NB4 (cell line): ENCODE results near the gene CALHM2.

Experiments used
- DNase-seq: peaks from one replicate; pipeline ENCODE4 v3.0.0; 2010; ENCODE audit warnings: low read depth
- H3K4me3 ChIP-seq: one replicate; pipeline ENCODE4 v1.5.1; 2011; ENCODE audit warnings: mild to moderate bottlenecking, low read depth, low read length, moderate library complexity
- CTCF ChIP-seq: IDR thresholded peaks from one replicate; pipeline ENCODE4 v1.5.1; 2012; ENCODE audit warnings: low read depth, low read length
- MAX ChIP-seq: IDR thresholded peaks from 2 replicates; pipeline ENCODE4 v1.6.1; 2011; ENCODE audit warnings: low read depth, low read length
- MYC ChIP-seq: IDR thresholded peaks from 2 replicates; pipeline ENCODE4 v1.6.1; 2011; ENCODE audit warnings: low read depth, low read length
- POLR2A ChIP-seq: IDR thresholded peaks from 2 replicates; pipeline ENCODE4 v1.6.1; 2011; ENCODE audit warnings: mild to moderate bottlenecking; ENCODE audit not compliant: insufficient read length; ENCODE audit errors: extremely low read depth

CALHM2 gene

GRCh38 chr10:103472005-103472404 lies 19.8 kb upstream of the CALHM2 start:
- TF ChIP-seq CTCF (no peak), MAX (no peak), MYC (no peak), POLR2A (no peak)
- peak overlapping the region; percentile 27 for H3K4me3 ChIP-seq
- DNase-seq, result peak; percentile 72

- DNase-seq, result peak; percentile 99
- TF ChIP-seq CTCF (no peak), POLR2A (no peak), MYC (peak; percentile 69), MAX (no peak)
- H3K4me3 ChIP-seq, result peak overlapping the region; percentile 29
These were observed 18.8 kb upstream of the CALHM2 start for GRCh38 chr10:103470761-103471653.

- no peak overlapping the region for H3K4me3 ChIP-seq
- TF ChIP-seq POLR2A (no peak), MAX (no peak), CTCF (no peak), MYC (no peak)
- DNase-seq, result no peak
These were observed 17.0 kb upstream of the CALHM2 start for GRCh38 chr10:103469201-103469600.

GRCh38 chr10:103467406-103467805 lies 15.2 kb upstream of the CALHM2 start:
- H3K4me3 ChIP-seq, result no peak overlapping the region
- TF ChIP-seq MYC, result no peak
- no peak for TF ChIP-seq POLR2A
- TF ChIP-seq MAX, result no peak
- no peak for TF ChIP-seq CTCF
- no peak for DNase-seq

- H3K4me3 ChIP-seq, result no peak overlapping the region
These were observed 14.6 kb upstream of the CALHM2 start for GRCh38 chr10:103466734-103467133.

More at GRCh38 chr10:103466734-103467133, 14.6 kb upstream of the CALHM2 start:
- no peak for TF ChIP-seq POLR2A
- TF ChIP-seq MAX, result no peak
- TF ChIP-seq CTCF, result no peak
- no peak for TF ChIP-seq MYC
- DNase-seq, result no peak
